Upper lobe of right lung (tissue), 1 donor: ENCODE results near the gene ARHGEF12. TPM values are rescaled to one million over a fixed set of nuclear protein-coding genes. Genes with fewer than 3 reads are reported as not detected.

Experiments used
- ATAC-seq: fragments of 200-7000 bp; cut with Tn5 transposase; one replicate; pipeline ENCODE4 v1.9.1; 2020; ENCODE audit warnings: mild to moderate bottlenecking, moderate library complexity
- DNase-seq: peaks from one replicate; pipeline ENCODE4 v3.0.0-alpha.2; 2020
- H3K27ac ChIP-seq: fragments of 200-600 bp; one replicate; pipeline ENCODE4 v1.8.0; 2022
- H3K27me3 ChIP-seq: fragments of 200-600 bp; one replicate; pipeline ENCODE4 v1.8.0; 2022; ENCODE audit warnings: mild to moderate bottlenecking
- H3K36me3 ChIP-seq: fragments of 200-600 bp; one replicate; pipeline ENCODE4 v1.8.0; 2022
- H3K4me1 ChIP-seq: fragments of 200-600 bp; one replicate; pipeline ENCODE4 v1.8.0; 2022
- H3K4me3 ChIP-seq: fragments of 200-600 bp; one replicate; pipeline ENCODE4 v1.8.0; 2022; ENCODE audit warnings: mild to moderate bottlenecking
- H3K9me3 ChIP-seq: fragments of 200-600 bp; one replicate; pipeline ENCODE4 v1.8.0; 2022
- intact Hi-C: fragments of 100-400 bp; cut with DNase I; formaldehyde crosslinking; loops from one replicate; pipeline ENCODE4 v1.11.0; 2022
- total RNA-seq: library from RNA; stranded (reverse); fragmentation: NEBNext Ultra II Directional; extraction: Animal tissue kit (Norgen Biotek cat#: 25700); gene quantifications from one replicate; pipeline ENCODE4 v1.2.1, GENCODE V29; 2021
- TF ChIP-seq, protein P1 (sequence below): fragments of 200-600 bp; IDR thresholded peaks from one replicate; pipeline ENCODE4 v1.8.0; 2022; ENCODE audit warnings: antibody characterized with exemption
- donor health status: DM: no; HTN: yes; CAD: no; lungs with severe emphysema.

ARHGEF12 gene
- total RNA-seq, 1 donor from 2014 or later = 132 TPM

DNA sequence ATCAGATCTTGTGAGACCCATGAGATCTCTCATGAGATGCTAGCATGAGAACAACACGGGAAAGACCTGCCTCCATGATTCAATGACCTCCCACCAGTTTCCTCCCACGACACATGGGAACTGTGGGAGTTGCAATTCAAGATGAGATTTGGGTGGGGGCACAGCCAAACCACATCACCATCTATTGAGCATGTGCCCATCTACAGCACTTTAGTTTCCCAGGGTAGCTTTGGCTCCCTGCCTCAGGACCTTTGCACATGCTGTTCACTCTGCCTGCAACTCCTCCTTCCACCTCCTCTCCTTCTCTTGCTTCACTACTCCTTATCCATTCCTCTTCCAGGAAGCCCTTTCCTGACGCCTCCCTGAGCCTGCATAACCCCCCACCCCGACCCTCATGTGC is 192.5 kb downstream of the ARHGEF12 start:
- H3K36me3 ChIP-seq = no peaks in the 10 kb centered on the region
- peaks cover 9% of the 10 kb centered on the region for H3K27me3 ChIP-seq
- DNase-seq (no peak), ATAC-seq (no peak)
- no peaks in the 10 kb centered on the region for H3K4me1 ChIP-seq
- TF ChIP-seq, protein P1, sequence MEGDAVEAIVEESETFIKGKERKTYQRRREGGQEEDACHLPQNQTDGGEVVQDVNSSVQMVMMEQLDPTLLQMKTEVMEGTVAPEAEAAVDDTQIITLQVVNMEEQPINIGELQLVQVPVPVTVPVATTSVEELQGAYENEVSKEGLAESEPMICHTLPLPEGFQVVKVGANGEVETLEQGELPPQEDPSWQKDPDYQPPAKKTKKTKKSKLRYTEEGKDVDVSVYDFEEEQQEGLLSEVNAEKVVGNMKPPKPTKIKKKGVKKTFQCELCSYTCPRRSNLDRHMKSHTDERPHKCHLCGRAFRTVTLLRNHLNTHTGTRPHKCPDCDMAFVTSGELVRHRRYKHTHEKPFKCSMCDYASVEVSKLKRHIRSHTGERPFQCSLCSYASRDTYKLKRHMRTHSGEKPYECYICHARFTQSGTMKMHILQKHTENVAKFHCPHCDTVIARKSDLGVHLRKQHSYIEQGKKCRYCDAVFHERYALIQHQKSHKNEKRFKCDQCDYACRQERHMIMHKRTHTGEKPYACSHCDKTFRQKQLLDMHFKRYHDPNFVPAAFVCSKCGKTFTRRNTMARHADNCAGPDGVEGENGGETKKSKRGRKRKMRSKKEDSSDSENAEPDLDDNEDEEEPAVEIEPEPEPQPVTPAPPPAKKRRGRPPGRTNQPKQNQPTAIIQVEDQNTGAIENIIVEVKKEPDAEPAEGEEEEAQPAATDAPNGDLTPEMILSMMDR = no peak
- H3K4me3 ChIP-seq = no peak overlapping the region
- H3K27ac ChIP-seq = no peak overlapping the region
- H3K9me3 ChIP-seq = no peaks in the 10 kb centered on the region
- intact Hi-C loops = no loop called here

DNA sequence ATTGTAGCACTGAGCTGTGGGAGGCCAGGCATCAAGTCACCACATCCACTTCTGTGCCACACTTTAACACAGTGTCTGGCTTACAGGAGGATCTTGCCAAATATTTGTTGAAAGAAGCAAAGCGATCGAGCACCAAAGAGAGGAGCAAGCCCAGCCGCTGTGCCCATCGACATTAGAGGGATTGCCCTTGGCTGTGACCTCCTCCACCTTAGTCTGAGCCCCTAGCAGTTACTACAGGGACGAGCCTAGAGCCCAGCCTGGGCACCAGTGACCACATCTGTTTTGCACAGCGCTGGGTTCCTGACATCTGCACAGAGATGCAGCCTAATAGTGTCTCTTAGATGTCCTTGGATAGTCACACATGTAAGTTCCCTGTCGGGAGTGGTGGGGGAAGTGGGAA is 193.0 kb downstream of the ARHGEF12 start:
- peaks cover 9% of the 10 kb centered on the region for H3K27me3 ChIP-seq
- H3K36me3 ChIP-seq = no peaks in the 10 kb centered on the region
- intact Hi-C loops = no loop called here
- H3K4me3 ChIP-seq = no peak overlapping the region
- ATAC-seq (no peak), DNase-seq (no peak)
- H3K4me1 ChIP-seq = no peaks in the 10 kb centered on the region
- H3K9me3 ChIP-seq = no peaks in the 10 kb centered on the region
- no peak overlapping the region for H3K27ac ChIP-seq
- TF ChIP-seq, protein P1 = no peak

DNA sequence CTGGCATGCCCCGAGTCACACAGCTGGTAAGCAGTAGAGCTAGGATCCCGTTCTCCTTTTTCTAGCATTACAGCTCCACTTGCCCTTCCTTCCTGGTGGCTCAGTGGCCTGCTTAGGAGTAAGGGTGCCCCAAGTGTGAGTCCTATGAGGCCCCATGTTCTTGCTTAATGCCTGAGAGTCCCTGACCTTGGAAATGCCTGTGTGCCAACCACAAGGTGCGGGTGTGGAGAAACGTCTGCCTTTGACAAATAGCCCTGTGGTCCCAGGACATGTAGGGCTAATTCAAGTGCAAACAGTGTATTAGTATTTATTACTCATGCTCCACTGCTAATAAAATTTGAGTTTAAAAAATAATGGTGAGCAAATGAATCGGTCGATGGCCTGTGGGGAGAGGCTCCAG is 193.7 kb downstream of the ARHGEF12 start:
- intact Hi-C loops = no loop called here
- H3K4me3 ChIP-seq = no peak overlapping the region
- no peak for DNase-seq
- H3K4me1 ChIP-seq = no peaks in the 10 kb centered on the region
- peaks cover 4% of the 10 kb centered on the region for H3K27me3 ChIP-seq
- TF ChIP-seq, protein P1 = no peak
- H3K36me3 ChIP-seq = no peaks in the 10 kb centered on the region
- no peak overlapping the region for H3K27ac ChIP-seq
- no peak for ATAC-seq
- H3K9me3 ChIP-seq = no peaks in the 10 kb centered on the region

DNA sequence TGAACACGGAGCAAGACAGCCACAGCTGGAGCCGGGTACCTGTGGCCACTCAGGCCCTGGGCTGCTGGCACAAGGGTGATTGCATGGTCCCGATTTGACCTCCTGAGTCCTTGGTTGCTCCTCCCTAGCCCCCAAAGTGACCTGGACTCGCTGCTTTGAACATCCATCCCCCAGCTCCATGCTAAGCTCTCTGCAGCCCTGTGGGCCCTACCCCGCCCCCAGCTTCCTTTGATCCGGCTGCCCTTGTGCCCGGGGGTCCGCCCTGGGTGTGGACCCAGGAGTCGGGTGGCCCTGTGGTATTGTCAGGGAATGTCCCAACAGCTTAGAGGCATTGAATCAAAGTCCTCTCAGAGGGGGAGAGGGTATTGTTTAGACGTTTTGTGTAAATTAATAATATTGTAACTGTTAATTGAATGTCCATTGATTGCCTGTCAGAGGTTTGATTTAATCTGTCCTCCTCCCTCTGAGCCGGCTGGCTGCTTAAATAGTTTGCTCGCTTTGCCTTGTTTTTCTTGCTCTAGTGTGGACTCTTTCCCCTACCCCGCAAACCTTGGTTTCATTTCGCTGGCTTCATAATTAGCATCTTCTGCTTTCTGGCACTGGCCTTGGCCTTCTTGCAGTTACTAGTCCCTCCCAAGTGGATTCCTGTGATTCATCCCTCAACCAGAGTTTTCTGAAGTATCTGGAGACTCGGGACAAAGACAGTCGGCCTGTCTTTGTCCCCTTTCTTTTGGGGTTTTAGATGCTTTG is 196.0 kb downstream of the ARHGEF12 start:
- DNase-seq = no peak
- TF ChIP-seq, protein P1 = no peak
- H3K4me3 ChIP-seq = no peak overlapping the region
- peaks cover 4% of the 10 kb centered on the region for H3K27me3 ChIP-seq
- H3K4me1 ChIP-seq = no peaks in the 10 kb centered on the region
- no peaks in the 10 kb centered on the region for H3K36me3 ChIP-seq
- H3K27ac ChIP-seq = no peak overlapping the region
- intact Hi-C loops = no loop called here
- ATAC-seq = no peak
- H3K9me3 ChIP-seq = no peaks in the 10 kb centered on the region

DNA sequence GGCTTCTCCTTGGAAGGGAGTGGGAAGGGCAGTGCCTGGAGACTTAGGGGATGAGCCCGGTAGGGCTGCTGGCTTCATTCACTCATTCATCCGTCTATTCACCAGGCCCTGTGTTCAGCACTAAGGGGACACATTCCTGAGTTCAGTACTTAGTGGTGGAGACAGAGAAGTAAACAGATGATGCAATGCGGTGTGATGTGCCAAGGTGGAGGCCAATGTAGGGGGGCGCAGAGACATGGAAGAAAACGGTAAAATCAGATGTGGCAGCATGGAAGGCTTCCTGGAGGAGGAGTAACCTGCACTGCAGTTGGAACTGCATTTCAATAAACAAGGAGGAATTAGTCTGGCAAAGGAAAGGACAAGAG is 196.6 kb downstream of the ARHGEF12 start:
- ATAC-seq (no peak), DNase-seq (no peak)
- intact Hi-C loops = no loop called here
- Histone ChIP-seq H3K27me3 (peaks cover 4% of the 10 kb centered on the region), H3K27ac (no peak overlapping the region), H3K36me3 (no peaks in the 10 kb centered on the region), H3K9me3 (no peaks in the 10 kb centered on the region), H3K4me1 (no peaks in the 10 kb centered on the region), H3K4me3 (no peak overlapping the region)
- TF ChIP-seq, protein P1 = no peak
